Measurements from ENCODE around the gene AIFM1.

The AIFM1 gene

DNA sequence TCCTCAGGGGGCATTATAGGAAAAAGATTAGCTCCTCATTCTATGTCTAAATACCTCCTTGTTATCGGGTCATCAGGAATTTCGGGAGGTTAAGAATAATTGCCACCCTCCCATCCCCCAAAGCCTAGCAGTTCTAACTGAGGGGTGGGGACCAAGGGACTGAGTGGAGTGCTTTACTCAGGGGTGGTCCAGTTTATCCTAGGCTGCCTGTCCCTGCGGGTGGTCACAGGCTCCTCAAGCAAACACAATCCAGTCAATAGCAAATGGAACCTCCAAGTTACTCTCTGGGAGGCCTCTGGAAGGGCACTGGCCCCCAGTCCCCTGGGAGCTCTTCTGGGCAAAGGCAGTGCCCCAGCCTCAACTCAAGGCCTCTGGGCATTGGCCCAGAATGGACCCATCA is 62.0 kb downstream of the AIFM1 start:
- DNase-seq (ENCODE audit: insufficient read length, low spot score) (no peak), FAIRE-seq (no peak)
- no peak for TF ChIP-seq POLR2A (IDR thresholded peaks at IDR 0.05; ENCODE audit: low read depth, low read length)

- no peak for FAIRE-seq
- DNase-seq (ENCODE audit: insufficient read length, low spot score): no peak
These were observed 65.5 kb downstream of the AIFM1 start for GRCh38 chrX:130100180-130100579.

GRCh38 chrX:130098210-130098552 is 67.5 kb downstream of the AIFM1 start:
- no peak for FAIRE-seq
- DNase-seq (ENCODE audit: insufficient read length, low spot score): no peak
- no peak for TF ChIP-seq POLR2A (IDR thresholded peaks at IDR 0.05; ENCODE audit: low read depth, low read length)

More at GRCh38 chrX:130100180-130100579, 65.5 kb downstream of the AIFM1 start:
- TF ChIP-seq POLR2A (IDR thresholded peaks at IDR 0.05; ENCODE audit: low read depth, low read length): no peak

GRCh38 chrX:130097507-130098209 is 68.0 kb downstream of the AIFM1 start:
- TF ChIP-seq POLR2A (IDR thresholded peaks at IDR 0.05; ENCODE audit: low read depth, low read length): no peak
- no peak for DNase-seq (ENCODE audit: insufficient read length, low spot score)
- FAIRE-seq: no peak

- no peak for FAIRE-seq
- TF ChIP-seq POLR2A (IDR thresholded peaks at IDR 0.05; ENCODE audit: low read depth, low read length): no peak
These were observed 70.2 kb downstream of the AIFM1 start for GRCh38 chrX:130095249-130096030.

GRCh38 chrX:130094696-130095095 is 70.9 kb downstream of the AIFM1 start:
- DNase-seq (ENCODE audit: insufficient read length, low spot score) (no peak), FAIRE-seq (no peak)
- TF ChIP-seq POLR2A (IDR thresholded peaks at IDR 0.05; ENCODE audit: low read depth, low read length): no peak

More at GRCh38 chrX:130095249-130096030, 70.2 kb downstream of the AIFM1 start:
- DNase-seq (ENCODE audit: insufficient read length, low spot score): no peak

DNA sequence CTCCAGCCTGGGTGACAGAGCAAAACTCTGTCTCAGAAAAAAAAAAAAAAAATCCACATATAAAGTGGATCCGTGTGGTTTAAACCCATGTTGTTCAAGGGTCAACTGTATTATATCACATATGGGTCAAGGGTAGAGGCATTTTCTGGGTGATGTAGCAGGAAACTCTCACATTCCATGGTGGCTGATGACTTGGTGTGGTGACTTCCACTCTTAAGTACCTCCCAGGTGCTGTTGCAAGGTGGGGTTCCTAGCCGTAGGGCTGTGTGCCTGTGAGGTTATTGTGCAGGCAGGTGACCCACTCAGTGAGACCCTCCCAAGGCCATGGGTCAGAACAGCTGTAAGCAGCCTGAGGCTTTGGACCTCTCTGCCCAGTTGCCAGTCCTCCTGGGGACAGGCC is 72.4 kb downstream of the AIFM1 start:
- no peak for TF ChIP-seq POLR2A (IDR thresholded peaks at IDR 0.05; ENCODE audit: low read depth, low read length)
- DNase-seq (ENCODE audit: insufficient read length, low spot score): no peak
- no peak for FAIRE-seq

DNA sequence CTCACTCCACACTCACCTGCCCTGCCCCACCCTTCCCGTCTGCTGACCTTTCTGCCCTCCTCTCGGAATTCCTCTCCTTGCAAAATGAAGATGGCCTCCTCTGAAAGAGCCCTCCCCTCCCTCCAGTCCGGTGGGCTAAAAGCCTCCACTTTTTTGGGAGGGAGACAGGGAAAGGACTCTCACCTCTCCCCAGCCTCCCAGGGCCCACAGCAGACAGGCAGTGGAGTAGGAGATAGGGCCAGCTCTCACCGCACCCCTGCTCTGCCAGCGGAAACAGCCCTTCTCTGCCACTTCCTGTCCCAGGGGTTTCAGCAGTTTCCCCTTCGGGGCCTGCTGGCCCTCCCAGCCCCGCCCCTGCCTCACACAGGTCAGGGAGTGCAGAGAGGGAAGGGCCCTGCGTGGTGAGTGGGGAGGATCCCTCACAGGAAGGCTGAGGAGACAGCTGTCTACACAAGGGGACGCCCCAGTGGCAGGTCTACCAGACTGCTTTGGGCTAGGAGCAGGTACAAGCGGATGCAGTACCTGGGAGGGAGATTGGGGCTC is 73.6 kb downstream of the AIFM1 start:
- no peak for FAIRE-seq
- no peak for DNase-seq (ENCODE audit: insufficient read length, low spot score)
- no peak for TF ChIP-seq POLR2A (IDR thresholded peaks at IDR 0.05; ENCODE audit: low read depth, low read length)

GRCh38 chrX:130090364-130090763 is 75.3 kb downstream of the AIFM1 start:
- no peak for TF ChIP-seq POLR2A (IDR thresholded peaks at IDR 0.05; ENCODE audit: low read depth, low read length)
- FAIRE-seq: no peak
- no peak for DNase-seq (ENCODE audit: insufficient read length, low spot score)

DNA sequence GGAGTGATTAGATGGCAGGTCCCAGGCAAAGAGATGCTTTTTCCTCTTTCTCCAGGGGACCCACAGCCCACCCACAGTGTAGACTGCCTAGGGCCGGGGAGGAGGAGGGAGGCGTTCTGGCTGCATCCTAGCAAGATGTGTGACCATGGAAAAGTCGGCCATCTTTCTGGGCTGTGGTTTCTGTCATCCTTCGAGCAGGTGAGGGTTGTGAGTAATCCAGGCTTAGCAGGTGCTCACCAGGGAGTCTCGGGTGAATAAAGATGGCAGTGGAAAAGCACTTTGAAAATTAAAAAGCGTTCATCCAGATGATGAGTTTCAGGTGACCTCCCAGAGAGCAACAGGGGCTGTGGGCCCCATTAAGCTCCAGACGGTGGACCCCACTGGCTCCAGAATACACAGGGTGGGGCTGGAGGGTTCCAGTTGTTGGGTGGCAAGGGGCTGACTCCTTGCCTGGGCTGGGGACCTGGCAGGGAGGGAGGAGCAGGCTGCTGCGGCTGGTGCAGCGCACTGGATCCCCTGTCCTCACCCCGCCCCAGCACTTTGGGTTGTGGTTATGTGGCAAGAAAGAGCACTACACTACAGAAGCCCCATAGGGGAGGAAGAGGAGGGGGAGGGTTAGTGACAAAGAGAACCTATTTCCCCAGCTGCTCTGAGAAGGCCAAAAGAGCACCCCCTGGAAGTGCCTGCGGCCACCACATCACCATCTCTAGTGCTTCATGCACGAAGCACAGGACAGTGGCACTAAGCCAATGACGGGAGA is 79.0 kb downstream of the AIFM1 start:
- TF ChIP-seq POLR2A (IDR thresholded peaks at IDR 0.05; ENCODE audit: low read depth, low read length): no peak
- FAIRE-seq (no peak), DNase-seq (ENCODE audit: insufficient read length, low spot score) (no peak)

DNA sequence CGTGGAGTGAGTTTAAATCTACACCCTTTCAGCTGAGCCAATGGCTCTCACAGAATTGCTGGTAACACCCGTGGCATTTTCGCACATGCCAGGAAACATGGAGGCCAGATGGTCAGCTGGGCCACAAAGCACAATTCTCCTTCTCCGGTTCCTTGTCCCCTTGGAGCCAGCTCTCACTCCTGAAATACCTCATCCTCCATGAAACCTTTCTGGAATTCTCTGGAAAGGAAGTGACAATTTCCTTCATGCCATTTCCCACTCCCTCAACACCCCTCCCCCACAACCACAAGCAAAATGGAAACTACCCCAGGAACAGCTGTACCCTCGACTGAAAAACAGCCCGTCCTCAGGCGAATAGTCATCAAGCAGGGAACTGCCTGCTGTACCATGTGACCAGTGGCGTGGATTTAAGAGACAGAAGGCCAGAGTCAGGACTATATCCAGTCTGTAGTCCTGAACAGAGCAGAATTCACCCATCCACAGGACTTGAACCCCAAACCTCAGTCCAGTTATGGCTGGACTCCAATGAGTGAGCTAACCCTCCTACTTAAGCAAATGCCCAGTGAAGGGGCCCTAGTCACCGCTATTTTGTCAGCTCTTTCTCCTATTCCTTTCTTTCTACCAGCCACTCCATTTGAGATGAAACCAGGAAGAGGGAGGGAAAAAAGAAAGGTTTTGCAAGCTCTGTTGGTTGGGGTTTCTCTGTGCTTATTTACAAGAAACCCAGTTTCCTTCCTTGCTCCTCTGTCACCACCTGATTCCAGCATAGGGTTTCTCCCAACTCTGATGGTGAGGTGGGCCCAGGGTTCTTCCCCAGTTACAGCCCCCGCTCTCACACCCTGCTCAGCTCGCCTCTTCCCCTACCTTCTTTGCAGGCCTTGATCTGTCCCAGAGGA is 79.8 kb downstream of the AIFM1 start:
- TF ChIP-seq POLR2A (IDR thresholded peaks at IDR 0.05; ENCODE audit: low read depth, low read length): no peak
- DNase-seq (ENCODE audit: insufficient read length, low spot score) (no peak), FAIRE-seq (no peak)

DNA sequence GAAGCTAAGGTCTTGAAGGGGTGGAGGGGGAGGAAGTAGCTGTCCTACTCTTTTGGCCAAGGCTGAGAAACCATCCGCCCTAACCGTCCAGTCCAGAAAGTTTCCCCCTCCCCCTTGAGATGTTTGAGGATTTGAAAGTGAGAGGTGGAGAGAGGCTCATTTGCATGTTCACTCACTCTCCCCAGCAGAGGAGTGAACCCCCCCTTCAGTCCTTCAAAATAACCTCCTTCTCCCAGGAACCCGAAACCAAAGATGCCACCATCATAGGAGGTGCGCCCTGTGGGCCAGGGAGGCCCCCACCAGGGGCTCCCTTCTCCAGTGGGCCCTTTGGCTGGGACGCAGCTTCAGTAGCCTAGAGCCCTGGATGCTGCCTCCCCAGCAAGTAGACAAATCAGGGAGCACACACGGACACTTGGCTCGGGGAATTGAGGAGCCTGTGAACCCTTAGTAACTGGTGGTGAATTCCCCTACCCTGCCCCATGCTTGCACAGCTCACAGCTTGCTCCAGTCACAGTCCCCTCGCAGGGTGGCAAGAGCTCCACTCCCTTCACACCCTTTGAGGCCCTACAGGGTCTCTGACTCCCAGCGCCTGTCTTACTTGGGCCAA is 80.9 kb downstream of the AIFM1 start:
- no peak for FAIRE-seq

More for the DNA sequence above, 80.9 kb downstream of the AIFM1 start:
- no peak for DNase-seq (ENCODE audit: insufficient read length, low spot score)
- TF ChIP-seq POLR2A (IDR thresholded peaks at IDR 0.05; ENCODE audit: low read depth, low read length): no peak
